Pancreas (tissue), 10 donors: ENCODE measurements around the gene ZFAND6. TPM values are rescaled to one million over a fixed set of nuclear protein-coding genes. Genes with fewer than 3 reads are reported as not detected.
"Not testable (repeated sequence)": the region's sequence is repeated elsewhere in the genome, so short reads cannot be mapped to it uniquely, and the experiment has no call there.

ENCODE experiments used
- ATAC-seq, 4 donors: fragments of 200-7000 bp; cut with Tn5 transposase; one replicate each; pipeline versions ENCODE4 v1.8.0 to v1.9.1; 2020; ENCODE audit warnings: mild to moderate bottlenecking in 4 of 4, moderate library complexity in 4 of 4
- DNase-seq, 6 donors: peaks; one replicate each; pipeline ENCODE4 v3.0.0-alpha.2; 2020
- FAIRE-seq: peaks from 2 replicates; lab custom pipeline; 2012; peaks lifted over from hg19 to GRCh38; lab: Jason Lieb, UNC
- H3K27ac ChIP-seq, 4 donors: fragments of 200-600 bp; sonication (generic); 1 replicate in 3 of 4; 2 replicates in 1 of 4; pipeline versions ENCODE4 v1.5.0 to v1.8.0; 2020
- H3K27me3 ChIP-seq, 4 donors: fragments of 200-600 bp; one replicate each; pipeline ENCODE4 v1.8.0; 2021
- H3K36me3 ChIP-seq, 3 donors: fragments of 200-600 bp; sonication (generic) in 1 of 3; one replicate each; pipeline versions ENCODE4 v1.5.0 to v1.8.0; 2020 to 2021
- H3K4me1 ChIP-seq, 3 donors: fragments of 200-600 bp; one replicate each; pipeline ENCODE4 v1.8.0; 2021
- H3K4me3 ChIP-seq, 4 donors: fragments of 200-600 bp; sonication (generic) in 2 of 4; one replicate each; pipeline versions ENCODE4 v1.5.0 to v1.8.0; 2020 to 2021
- H3K9me3 ChIP-seq, 4 donors: fragments of 200-600 bp; one replicate each; pipeline ENCODE4 v1.8.0; 2021
- CTCF ChIP-seq, 4 donors: fragments of 200-600 bp; sonication (generic) in 3 of 4; IDR thresholded peaks; one replicate each; pipeline versions ENCODE4 v1.5.0 to v1.8.0; 2021; ENCODE audit warnings: antibody characterized with exemption in 4 of 4
- WGBS, 2 donors: extraction: QIAGEN DNeasy Blood & Tissue Kit; methylation state at CpG; one replicate each; pipeline ENCODE4 v1.1.7; 2013; 5-methylcytosine and 5-hydroxymethylcytosine counted together
- intact Hi-C, 3 donors: fragments of 100-400 bp; cut with DNase I; formaldehyde crosslinking; loops; one replicate each; pipeline versions ENCODE4 v1.11.1 to v1.14.2; 2022
- polyA plus RNA-seq, 2 donors: library from polyadenylated mRNA; stranded (reverse); fragments of 200-250 nt; gene quantifications; one replicate each; pipeline ENCODE4 v1.2.3, GENCODE V29; 2013
- total RNA-seq, 6 donors: library from RNA; stranded (reverse); fragmentation: NEBNext Ultra II Directional in 4 of 6; extraction: Animal tissue kit (Norgen Biotek cat#: 25700) in 4 of 6; gene quantifications; one replicate each; pipeline versions ENCODE4 v1.2.1 to v1.2.4, GENCODE V29; 2021 to 2023
- donor health status: healthy with polysubstance abuse.
- donor health status: DM: no; HTN: no; CAD: no; lungs with moderate emphysema.
- donor health status: DM: no; HTN: no; CAD: no.
- donor health status: control.
- donor health status: control.
- donor health status: Bipolar disorder and iron deficiency.
- donor health status: DM: yes; HTN: yes; CAD: no.
- donor health status: DM: no; HTN: no; CAD: no.
- donor health status: DM: no; HTN: no; CAD: no.
- donor health status: DM: yes; HTN: yes; CAD: no.

Gene ZFAND6
- total and polyA plus RNA-seq, 8 donors = 16.9 to 41.5 (median 19.1) TPM

GRCh38 chr15:80015156-80015555, 44.3 kb upstream of the ZFAND6 start:
- intact Hi-C loops = no loop called here
- no peak for FAIRE-seq

GRCh38 chr15:80016506-80016905, 43.0 kb upstream of the ZFAND6 start:
- 97% methylated on average over 27 of the region's 27 CpGs for WGBS, 2 donors
- H3K9me3 ChIP-seq = not testable (repeated sequence)

More at GRCh38 chr15:80015156-80015555, 44.3 kb upstream of the ZFAND6 start:
- H3K4me3 ChIP-seq = no peak overlapping the region
- ATAC-seq = no peak
- H3K27me3 ChIP-seq = no peaks in the 10 kb centered on the region
- no peaks in the 10 kb centered on the region for H3K4me1 ChIP-seq
- no peak overlapping the region for H3K27ac ChIP-seq
- no peak for DNase-seq
- H3K9me3 ChIP-seq = no peaks in the 10 kb centered on the region
- no peak for TF ChIP-seq CTCF (IDR thresholded peaks at IDR 0.05)
- WGBS, 2 donors = 86 to 88% methylated on average over 2 of the region's 2 CpGs
- no peaks in the 10 kb centered on the region for H3K36me3 ChIP-seq

GRCh38 chr15:80017139-80017538, 42.3 kb upstream of the ZFAND6 start:
- H3K27ac ChIP-seq, H3K4me1 ChIP-seq, DNase-seq, H3K4me3 ChIP-seq, H3K27me3 ChIP-seq, H3K36me3 ChIP-seq, H3K9me3 ChIP-seq, ATAC-seq, intact Hi-C loops, FAIRE-seq: not testable (repeated sequence)
- 66 to 75% methylated on average over 8 of the region's 8 CpGs for WGBS, 2 donors

More at GRCh38 chr15:80016506-80016905, 43.0 kb upstream of the ZFAND6 start:
- H3K4me3 ChIP-seq, DNase-seq, ATAC-seq, H3K4me1 ChIP-seq, H3K36me3 ChIP-seq, H3K27me3 ChIP-seq, FAIRE-seq, intact Hi-C loops, H3K27ac ChIP-seq: not testable (repeated sequence)

- DNase-seq = no peak
These were observed 40.2 kb upstream of the ZFAND6 start for GRCh38 chr15:80019168-80019745.

GRCh38 chr15:80020149-80020548, 39.3 kb upstream of the ZFAND6 start:
- DNase-seq, H3K4me3 ChIP-seq, H3K27ac ChIP-seq, H3K4me1 ChIP-seq, H3K9me3 ChIP-seq, H3K27me3 ChIP-seq, intact Hi-C loops, ATAC-seq, FAIRE-seq, H3K36me3 ChIP-seq: not testable (repeated sequence)
- 86 to 96% methylated on average over 6 of the region's 6 CpGs for WGBS, 2 donors

More at GRCh38 chr15:80019168-80019745, 40.2 kb upstream of the ZFAND6 start:
- Histone ChIP-seq H3K4me1 (no peaks in the 10 kb centered on the region), H3K27me3 (no peaks in the 10 kb centered on the region), H3K4me3 (no peak overlapping the region), H3K9me3 (no peaks in the 10 kb centered on the region), H3K36me3 (no peaks in the 10 kb centered on the region), H3K27ac (no peak overlapping the region)
- ATAC-seq = no peak
- WGBS, 2 donors = 81 to 89% methylated on average over 8 of the region's 8 CpGs
- intact Hi-C loops = no loop called here
- no peak for TF ChIP-seq CTCF (IDR thresholded peaks at IDR 0.05)
- FAIRE-seq = no peak

- Histone ChIP-seq H3K4me1 (no peaks in the 10 kb centered on the region), H3K9me3 (no peaks in the 10 kb centered on the region), H3K36me3 (no peaks in the 10 kb centered on the region), H3K27me3 (no peaks in the 10 kb centered on the region), H3K4me3 (no peak overlapping the region), H3K27ac (no peak overlapping the region)
- intact Hi-C loops = no loop called here
- FAIRE-seq (no peak), DNase-seq (no peak), ATAC-seq (no peak)
- no peak for TF ChIP-seq CTCF (IDR thresholded peaks at IDR 0.05)
- WGBS, 2 donors = 72 to 77% methylated on average over 3 of the region's 3 CpGs
These were observed 38.7 kb upstream of the ZFAND6 start for GRCh38 chr15:80020731-80021130.
